ENCODE results near the gene MORC4. TPM values are rescaled to one million over a fixed set of nuclear protein-coding genes. Genes with fewer than 3 reads are reported as not detected.

Gene MORC4
- total RNA-seq, 4 donors from 2014 or later: 15.3 to 44.9 (median 24.1) TPM

- intact Hi-C loops (cut with DNase I; ENCODE audit: low total_unique reads): no loop called here
- Histone ChIP-seq H3K9me3 (no peaks in the 10 kb centered on the region), H3K27ac (no peak within 1 kb of the TSS)
Measured at GRCh38 chrX:106919932-106920452, 80.0 kb downstream of the MORC4 start, which contains the start of gene CLDN2. Gene CLDN2, plus strand, starts transcription at chrX:106920402. Its CDS starts 7,827 bp downstream, at chrX:106928229.

GRCh38 chrX:106917830-106918500 lies 82.0 kb downstream of the MORC4 start:
- Histone ChIP-seq H3K36me3 (no peaks in the 10 kb centered on the region), H3K9me3 (no peaks in the 10 kb centered on the region), H3K4me3 (no peak overlapping the region), H3K4me1 (no peaks in the 10 kb centered on the region), H3K27me3 (no peaks in the 10 kb centered on the region), H3K27ac (no peak overlapping the region)
- no peak for DNase-seq
- TF ChIP-seq POLR2A (IDR thresholded peaks at IDR 0.05): no peak
- TF ChIP-seq CTCF (IDR thresholded peaks at IDR 0.05): no peak
- intact Hi-C loops (cut with DNase I; ENCODE audit: low total_unique reads): no loop called here

More at GRCh38 chrX:106919932-106920452, 80.0 kb downstream of the MORC4 start, which contains the start of gene CLDN2:
- Histone ChIP-seq H3K4me1 (no peaks in the 10 kb centered on the region), H3K4me3 (no peak within 1 kb of the TSS), H3K27me3 (no peaks in the 10 kb centered on the region), H3K36me3 (no peaks in the 10 kb centered on the region)
- TF ChIP-seq CTCF (IDR thresholded peaks at IDR 0.05): no peak
- TF ChIP-seq POLR2A (IDR thresholded peaks at IDR 0.05): no peak
- DNase-seq: no peak

GRCh38 chrX:106912864-106913263 lies 87.1 kb downstream of the MORC4 start:
- intact Hi-C loops (cut with DNase I; ENCODE audit: low total_unique reads): no loop called here
- Histone ChIP-seq H3K27ac (no peak overlapping the region), H3K4me3 (no peak overlapping the region), H3K9me3 (no peaks in the 10 kb centered on the region), H3K4me1 (no peaks in the 10 kb centered on the region), H3K36me3 (no peaks in the 10 kb centered on the region), H3K27me3 (no peaks in the 10 kb centered on the region)
- no peak for DNase-seq
- no peak for TF ChIP-seq CTCF (IDR thresholded peaks at IDR 0.05)
- TF ChIP-seq POLR2A (IDR thresholded peaks at IDR 0.05): no peak

GRCh38 chrX:106906361-106906760 lies 93.7 kb downstream of the MORC4 start:
- no peak overlapping the region for H3K27ac ChIP-seq
- intact Hi-C loops (cut with DNase I; ENCODE audit: low total_unique reads): no loop called here
- no peaks in the 10 kb centered on the region for H3K36me3 ChIP-seq
- H3K9me3 ChIP-seq: no peaks in the 10 kb centered on the region
- H3K27me3 ChIP-seq: no peaks in the 10 kb centered on the region
- no peak for TF ChIP-seq CTCF (IDR thresholded peaks at IDR 0.05)
- TF ChIP-seq POLR2A (IDR thresholded peaks at IDR 0.05): no peak
- no peak overlapping the region for H3K4me3 ChIP-seq
- H3K4me1 ChIP-seq: no peaks in the 10 kb centered on the region
- no peak for DNase-seq

- intact Hi-C loops (cut with DNase I; ENCODE audit: low total_unique reads): no loop called here
- no peaks in the 10 kb centered on the region for H3K36me3 ChIP-seq
- no peaks in the 10 kb centered on the region for H3K27me3 ChIP-seq
- no peaks in the 10 kb centered on the region for H3K4me1 ChIP-seq
- H3K9me3 ChIP-seq: no peaks in the 10 kb centered on the region
- TF ChIP-seq CTCF (IDR thresholded peaks at IDR 0.05) (no peak), POLR2A (IDR thresholded peaks at IDR 0.05) (no peak)
- no peak overlapping the region for H3K4me3 ChIP-seq
- no peak overlapping the region for H3K27ac ChIP-seq
- DNase-seq: no peak
Measured at GRCh38 chrX:106905064-106905708, 94.8 kb downstream of the MORC4 start.

Measured in uterus (tissue), 4 donors.